Endodermal cell (in vitro differentiated cells): ENCODE data around the gene TCHHL1. TPM values are rescaled to one million over a fixed set of nuclear protein-coding genes. Genes with fewer than 3 reads are reported as not detected.

Experiments used
- DNase-seq: peaks from one replicate; pipeline ENCODE4 v3.0.0-alpha.2; 2017
- H3K27ac ChIP-seq: 2 replicates; pipeline ENCODE4 v1.5.1; 2013; ENCODE audit warnings: mild to moderate bottlenecking, low read depth, low read length, moderate library complexity
- H3K27me3 ChIP-seq: 2 replicates; pipeline ENCODE4 v1.6.1; 2013; ENCODE audit warnings: mild to moderate bottlenecking, low read length, moderate library complexity; ENCODE audit not compliant: insufficient read depth, control insufficient read depth, poor library complexity, severe bottlenecking
- H3K36me3 ChIP-seq: 2 replicates; pipeline ENCODE4 v1.7.0; 2013; ENCODE audit warnings: mild to moderate bottlenecking, low read length, moderate library complexity; ENCODE audit not compliant: control insufficient read depth, insufficient read depth
- H3K4me1 ChIP-seq: one replicate; pipeline ENCODE4 v1.7.0; 2013; ENCODE audit warnings: low read length; ENCODE audit not compliant: control insufficient read depth, insufficient read depth
- H3K4me3 ChIP-seq: 2 replicates; pipeline ENCODE4 v1.5.1; 2013; ENCODE audit warnings: mild to moderate bottlenecking, low read length, moderate library complexity
- H3K9ac ChIP-seq: 2 replicates; pipeline ENCODE4 v1.6.1; 2013; ENCODE audit warnings: mild to moderate bottlenecking, low read length, moderate library complexity; ENCODE audit not compliant: poor library complexity, severe bottlenecking; ENCODE audit errors: extremely low read depth
- H3K9me3 ChIP-seq: 2 replicates; pipeline ENCODE4 v1.6.1; 2013; ENCODE audit warnings: mild to moderate bottlenecking, low read length, moderate library complexity; ENCODE audit not compliant: control insufficient read depth
- H3K27ac Mint-ChIP-seq: 2 replicates; pipeline ENCODE4 v1.8.0; 2020; ENCODE audit warnings: mixed read lengths
- H3K27me3 Mint-ChIP-seq: 2 replicates; pipeline ENCODE4 v1.8.0; 2021; ENCODE audit warnings: mild to moderate bottlenecking, mixed read lengths; ENCODE audit not compliant: insufficient read depth
- H3K36me3 Mint-ChIP-seq: 2 replicates; pipeline ENCODE4 v1.8.0; 2020; ENCODE audit warnings: low read depth, mixed read lengths
- H3K4me1 Mint-ChIP-seq: 2 replicates; pipeline ENCODE4 v1.8.0; 2020; ENCODE audit warnings: mixed read lengths
- H3K4me3 Mint-ChIP-seq: 2 replicates; pipeline ENCODE4 v1.8.0; 2020; ENCODE audit warnings: mild to moderate bottlenecking, moderate library complexity, mixed read lengths
- H3K9me3 Mint-ChIP-seq: 2 replicates; pipeline ENCODE4 v1.8.0; 2020; ENCODE audit warnings: mild to moderate bottlenecking, mixed read lengths
- WGBS, 2 experiments: methylation state at CpG; one replicate each; pipeline versions ENCODE4 v1.1.5 to v1.1.7; 2013; ENCODE audit warnings: missing lambda C conversion rate in 2 of 2, mixed read lengths in 1 of 2; ENCODE audit not compliant: insufficient coverage in 1 of 2, insufficient read length in 1 of 2; 5-methylcytosine and 5-hydroxymethylcytosine counted together
- total RNA-seq, 2 donors: library from RNA; stranded (reverse); fragmentation: NEBNext Ultra II Directional in 1 of 2; extraction: Animal tissue kit (Norgen Biotek cat#: 25700) in 1 of 2; gene quantifications; 2 replicates in 1 of 2; 3 replicates in 1 of 2; pipeline ENCODE4 v1.2.1, GENCODE V29; 2021
- TF ChIP-seq, protein P1 (sequence below): fragments of 200-600 bp; sonication (generic); conservative IDR thresholded peaks from 2 replicates; pipeline ENCODE4 v1.5.0; 2021; ENCODE audit warnings: antibody characterized with exemption, mild to moderate bottlenecking

Gene TCHHL1
- total RNA-seq, 2 donors from 2014 or later = not detected

DNA sequence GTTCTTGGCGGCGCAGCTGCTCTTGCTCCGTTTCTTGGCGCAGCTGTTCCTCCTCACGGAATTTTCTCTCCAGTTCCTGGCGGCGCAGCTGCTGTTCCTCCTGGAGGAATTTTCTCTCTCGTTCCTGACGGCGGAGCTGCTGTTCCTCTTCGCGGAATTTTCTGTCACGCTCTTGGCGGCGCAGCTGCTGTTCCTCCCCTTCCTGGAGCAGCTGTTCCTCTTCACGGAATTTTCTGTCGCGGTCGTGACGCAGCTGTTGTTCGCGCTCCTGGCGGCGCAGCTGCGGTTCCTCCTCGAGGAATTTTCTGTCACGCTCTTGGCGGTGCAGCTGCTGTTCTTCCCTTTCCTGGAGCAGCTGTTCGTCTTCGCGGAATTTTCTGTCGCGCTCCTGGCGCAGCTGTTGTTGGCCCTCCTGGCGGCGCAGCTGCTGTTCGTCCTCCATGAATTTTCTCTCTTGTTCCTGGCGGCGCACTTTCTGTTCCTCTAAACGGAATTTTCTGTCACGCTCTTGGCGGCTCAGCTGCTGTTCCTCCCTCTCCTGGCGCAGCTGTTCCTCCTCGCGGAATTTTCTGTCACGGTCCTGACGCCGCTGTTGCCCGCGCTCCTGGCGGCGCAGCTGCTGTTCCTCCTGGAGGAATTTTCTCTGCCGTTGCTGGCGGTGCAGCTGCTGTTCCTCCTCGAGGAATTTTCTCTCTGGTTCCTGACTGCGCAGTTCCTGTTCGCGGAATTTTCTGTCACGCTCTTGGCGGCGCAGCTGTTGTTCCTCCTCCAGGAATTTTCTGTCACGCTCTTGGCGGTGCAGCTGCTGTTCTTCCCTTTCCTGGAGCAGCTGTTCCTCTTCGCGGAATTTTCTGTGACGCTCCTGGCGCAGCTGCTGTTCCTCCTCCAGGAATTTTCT is 19.4 kb upstream of the TCHHL1 start:
- H3K27me3 ChIP-seq = peaks cover 83% of the 10 kb centered on the region
- Mint-ChIP-seq H3K36me3 (no peaks in the 10 kb centered on the region), H3K27ac (peak overlapping the region; percentile 36), H3K27me3 (peaks cover 20% of the 10 kb centered on the region), H3K4me3 (no peak overlapping the region), H3K4me1 (no peaks in the 10 kb centered on the region), H3K9me3 (no peaks in the 10 kb centered on the region)
- H3K4me3 ChIP-seq = no peak overlapping the region
- H3K9me3 ChIP-seq = peaks cover 35% of the 10 kb centered on the region
- 34 to 53% methylated on average over 53 to 67 of the region's 67 CpGs for WGBS, 2 experiments
- no peaks in the 10 kb centered on the region for H3K36me3 ChIP-seq
- peak; percentile 84 for DNase-seq
- H3K9ac ChIP-seq = no peak overlapping the region
- TF ChIP-seq, protein P1, sequence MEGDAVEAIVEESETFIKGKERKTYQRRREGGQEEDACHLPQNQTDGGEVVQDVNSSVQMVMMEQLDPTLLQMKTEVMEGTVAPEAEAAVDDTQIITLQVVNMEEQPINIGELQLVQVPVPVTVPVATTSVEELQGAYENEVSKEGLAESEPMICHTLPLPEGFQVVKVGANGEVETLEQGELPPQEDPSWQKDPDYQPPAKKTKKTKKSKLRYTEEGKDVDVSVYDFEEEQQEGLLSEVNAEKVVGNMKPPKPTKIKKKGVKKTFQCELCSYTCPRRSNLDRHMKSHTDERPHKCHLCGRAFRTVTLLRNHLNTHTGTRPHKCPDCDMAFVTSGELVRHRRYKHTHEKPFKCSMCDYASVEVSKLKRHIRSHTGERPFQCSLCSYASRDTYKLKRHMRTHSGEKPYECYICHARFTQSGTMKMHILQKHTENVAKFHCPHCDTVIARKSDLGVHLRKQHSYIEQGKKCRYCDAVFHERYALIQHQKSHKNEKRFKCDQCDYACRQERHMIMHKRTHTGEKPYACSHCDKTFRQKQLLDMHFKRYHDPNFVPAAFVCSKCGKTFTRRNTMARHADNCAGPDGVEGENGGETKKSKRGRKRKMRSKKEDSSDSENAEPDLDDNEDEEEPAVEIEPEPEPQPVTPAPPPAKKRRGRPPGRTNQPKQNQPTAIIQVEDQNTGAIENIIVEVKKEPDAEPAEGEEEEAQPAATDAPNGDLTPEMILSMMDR = no peak
- no peak overlapping the region for H3K27ac ChIP-seq
- H3K4me1 ChIP-seq = no peaks in the 10 kb centered on the region

DNA sequence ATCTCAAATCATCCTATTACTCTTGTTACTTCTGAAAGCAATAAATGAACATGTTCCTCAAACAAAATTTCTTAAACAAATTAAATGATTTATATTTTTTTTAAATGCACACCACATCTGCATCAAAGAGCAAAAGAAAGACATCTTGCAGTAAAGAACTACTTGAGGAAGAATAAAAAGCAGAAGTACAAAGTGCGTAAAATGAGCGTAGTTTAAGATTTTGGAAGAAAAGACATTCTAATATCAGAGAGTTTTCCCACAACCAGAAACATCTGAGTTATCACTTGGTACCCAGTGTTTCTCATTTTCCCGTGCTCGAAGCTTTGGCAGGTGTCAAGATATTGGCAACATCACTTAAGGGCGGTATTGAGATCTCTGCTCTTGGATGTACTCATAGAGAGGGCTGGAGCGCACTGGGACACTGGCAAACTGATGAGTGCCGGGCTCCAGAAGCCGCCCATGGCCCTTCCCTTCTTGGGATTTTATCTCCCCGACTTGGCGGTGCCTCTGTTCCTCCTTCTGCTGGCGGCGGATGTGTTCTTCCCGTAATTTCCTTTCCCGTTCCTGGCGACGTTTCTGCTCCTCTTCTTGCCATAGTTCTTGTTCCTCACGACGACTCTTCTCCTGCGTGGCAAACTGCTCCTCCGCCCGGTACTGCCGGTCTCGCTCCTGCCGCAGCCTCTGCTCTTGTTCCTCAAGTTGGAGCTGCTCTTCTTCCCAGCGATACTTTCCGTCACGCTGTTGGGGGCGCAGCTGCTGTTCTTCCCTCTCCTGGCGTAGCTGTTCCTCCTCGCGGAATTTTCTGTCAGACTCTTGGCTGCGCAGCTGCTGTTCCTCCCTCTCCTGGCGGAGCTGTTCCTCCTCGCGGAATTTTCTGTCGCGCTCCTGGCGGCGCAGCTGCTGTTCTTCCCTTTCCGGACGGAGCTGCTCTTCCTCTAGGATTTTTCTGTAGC is 18.4 kb upstream of the TCHHL1 start:
- peaks cover 25% of the 10 kb centered on the region for H3K9me3 ChIP-seq
- H3K27me3 ChIP-seq = peaks cover 74% of the 10 kb centered on the region
- no peak overlapping the region for H3K27ac Mint-ChIP-seq
- no peak overlapping the region for H3K9ac ChIP-seq
- no peaks in the 10 kb centered on the region for H3K36me3 ChIP-seq
- H3K4me1 ChIP-seq = no peaks in the 10 kb centered on the region
- WGBS, 2 experiments = 33 to 53% methylated on average over 35 to 41 of the region's 41 CpGs
- no peaks in the 10 kb centered on the region for H3K9me3 Mint-ChIP-seq
- H3K27ac ChIP-seq = no peak overlapping the region
- no peaks in the 10 kb centered on the region for H3K4me1 Mint-ChIP-seq
- H3K27me3 Mint-ChIP-seq = peaks cover 29% of the 10 kb centered on the region
- no peaks in the 10 kb centered on the region for H3K36me3 Mint-ChIP-seq
- H3K4me3 Mint-ChIP-seq = no peak overlapping the region
- DNase-seq = no peak
- no peak overlapping the region for H3K4me3 ChIP-seq
- TF ChIP-seq, protein P1 = peak; percentile 22

GRCh38 chr1:152104854-152105253 is 16.0 kb upstream of the TCHHL1 start:
- WGBS, 2 experiments = 30 to 31% methylated on average over 2 of the region's 2 CpGs
- Mint-ChIP-seq H3K4me1 (no peaks in the 10 kb centered on the region), H3K36me3 (no peaks in the 10 kb centered on the region), H3K9me3 (no peaks in the 10 kb centered on the region), H3K4me3 (no peak overlapping the region), H3K27me3 (peaks cover 49% of the 10 kb centered on the region), H3K27ac (no peak overlapping the region)
- Histone ChIP-seq H3K4me3 (no peak overlapping the region), H3K36me3 (no peaks in the 10 kb centered on the region), H3K4me1 (no peaks in the 10 kb centered on the region), H3K27ac (no peak overlapping the region), H3K9me3 (peaks cover 20% of the 10 kb centered on the region), H3K9ac (no peak overlapping the region), H3K27me3 (peaks cover 51% of the 10 kb centered on the region)
- DNase-seq = no peak
- TF ChIP-seq, protein P1 = no peak
